Fibroblast of lung (primary cell): ENCODE results near the gene VAV1. TPM values are rescaled to one million over a fixed set of nuclear protein-coding genes. Genes with fewer than 3 reads are reported as not detected.

Experiments used
- DNase-seq, 2 donors: peaks; one replicate each; pipeline versions ENCODE4 v3.0.0 to v3.0.0-alpha.2; 2010; ENCODE audit warnings: low read depth in 2 of 2
- H2AFZ ChIP-seq: 2 replicates; pipeline ENCODE4 v1.5.1; 2012; ENCODE audit warnings: low read length, control low read depth, inconsistent platforms
- H3K27ac ChIP-seq: 2 replicates; pipeline ENCODE4 v1.5.1; 2011; ENCODE audit warnings: low read length, control low read depth; ENCODE audit not compliant: insufficient read depth
- H3K27me3 ChIP-seq: 2 replicates; pipeline ENCODE4 v1.5.1; 2011; ENCODE audit warnings: mild to moderate bottlenecking, low read length; ENCODE audit not compliant: control insufficient read depth, insufficient read depth
- H3K36me3 ChIP-seq: 2 replicates; pipeline ENCODE4 v1.5.1; 2011; ENCODE audit warnings: low read length; ENCODE audit not compliant: control insufficient read depth, insufficient read depth
- H3K4me1 ChIP-seq: 2 replicates; pipeline ENCODE4 v1.5.1; 2011; ENCODE audit warnings: low read length; ENCODE audit not compliant: control insufficient read depth, insufficient read depth; ENCODE audit errors: extremely low read depth
- H3K4me2 ChIP-seq: 2 replicates; pipeline ENCODE4 v1.5.1; 2011; ENCODE audit warnings: low read length, control low read depth; ENCODE audit not compliant: insufficient read depth; ENCODE audit errors: extremely low read depth
- H3K4me3 ChIP-seq, 4 experiments: fragments of 200-600 bp in 1 of 4; sonication (generic) in 1 of 4; replicated peaks in 1 of 4; 2 replicates each; pipeline ENCODE4 v1.5.1; 2011 to 2016; ENCODE audit warnings: low read length in 4 of 4, low read depth in 3 of 4, mild to moderate bottlenecking in 3 of 4, control low read depth in 2 of 4, inconsistent platforms in 1 of 4, mixed read lengths in 1 of 4; ENCODE audit not compliant: insufficient read depth in 1 of 4; ENCODE audit errors: control extremely low read depth in 1 of 4
- H3K79me2 ChIP-seq: 2 replicates; pipeline ENCODE4 v1.5.1; 2012; ENCODE audit warnings: mild to moderate bottlenecking, low read length, inconsistent platforms; ENCODE audit not compliant: control insufficient read depth, insufficient read depth
- H3K9ac ChIP-seq: 2 replicates; pipeline ENCODE4 v1.5.1; 2011; ENCODE audit warnings: mild to moderate bottlenecking, low read length, control low read depth; ENCODE audit not compliant: insufficient read depth
- H3K9me3 ChIP-seq: 2 replicates; pipeline ENCODE4 v1.5.1; 2012; ENCODE audit warnings: low read depth, low read length; ENCODE audit not compliant: control insufficient read depth, insufficient read depth
- H4K20me1 ChIP-seq: 2 replicates; pipeline ENCODE4 v1.5.1; 2011; ENCODE audit warnings: low read length; ENCODE audit not compliant: control insufficient read depth, insufficient read depth; ENCODE audit errors: extremely low read depth
- CTCF ChIP-seq, 2 donors: IDR thresholded peaks in 1 of 2; conservative IDR thresholded peaks in 1 of 2; 1 replicate in 1 of 2; 2 replicates in 1 of 2; pipeline ENCODE4 v1.5.1; 2011 to 2012; ENCODE audit warnings: low read length in 2 of 2, control low read depth in 1 of 2, inconsistent platforms in 1 of 2, low read depth in 1 of 2, mild to moderate bottlenecking in 1 of 2
- EZH2 ChIP-seq: IDR thresholded peaks from 2 replicates; pipeline ENCODE4 v1.5.1; 2012; ENCODE audit warnings: low read length, control low read depth, mild to moderate bottlenecking; ENCODE audit errors: missing control alignments
- polyA plus RNA-seq, 2 donors: library from polyadenylated mRNA; depleted of rRNA in 1 of 2; stranded (reverse) in 1 of 2; unstranded in 1 of 2; fragments of >200 nt; gene quantifications; 2 replicates each; pipeline ENCODE4 v1.2.1, GENCODE V29; 2011 to 2012; ENCODE audit warnings: missing spikeins in 1 of 2
- total RNA-seq: library from RNA; depleted of rRNA; stranded (reverse); fragments of >200 nt; gene quantifications from 2 replicates; pipeline ENCODE4 v1.2.1, GENCODE V29; 2014

The VAV1 gene
- total and polyA plus RNA-seq, 2 donors (not counting 1 experiment from before 2014, with no cell fraction given), result not detected

GRCh38 chr19:6848986-6849385 is 76.5 kb downstream of the VAV1 start:
- no peaks in the 10 kb centered on the region for H3K4me1 ChIP-seq
- TF ChIP-seq EZH2 (no peak), CTCF (conservative IDR thresholded peaks at IDR 0.05 in 1 of 2, IDR thresholded peaks at IDR 0.05 in 1 of 2; ENCODE audit: low read depth in 1 of 2, low read length in 2 of 2) (no peak)
- H3K9me3 ChIP-seq, result no peaks in the 10 kb centered on the region
- H4K20me1 ChIP-seq, result no peaks in the 10 kb centered on the region
- H2AFZ ChIP-seq, result no peak overlapping the region
- H3K4me2 ChIP-seq, result no peak overlapping the region
- H3K27ac ChIP-seq, result no peak overlapping the region
- H3K79me2 ChIP-seq, result no peaks in the 10 kb centered on the region
- no peak overlapping the region for H3K4me3 ChIP-seq
- no peaks in the 10 kb centered on the region for H3K36me3 ChIP-seq
- no peak for DNase-seq
- H3K9ac ChIP-seq, result no peak overlapping the region
- no peaks in the 10 kb centered on the region for H3K27me3 ChIP-seq

GRCh38 chr19:6849876-6850275 is 77.4 kb downstream of the VAV1 start:
- no peak for DNase-seq
- H3K4me3 ChIP-seq, result no peak overlapping the region
- no peaks in the 10 kb centered on the region for H3K9me3 ChIP-seq
- H3K36me3 ChIP-seq, result no peaks in the 10 kb centered on the region
- H3K9ac ChIP-seq, result no peak overlapping the region
- H4K20me1 ChIP-seq, result no peaks in the 10 kb centered on the region
- no peak overlapping the region for H3K27ac ChIP-seq
- no peaks in the 10 kb centered on the region for H3K27me3 ChIP-seq
- H2AFZ ChIP-seq, result no peak overlapping the region
- no peak overlapping the region for H3K4me2 ChIP-seq
- no peaks in the 10 kb centered on the region for H3K4me1 ChIP-seq
- H3K79me2 ChIP-seq, result no peaks in the 10 kb centered on the region
- TF ChIP-seq CTCF (conservative IDR thresholded peaks at IDR 0.05 in 1 of 2, IDR thresholded peaks at IDR 0.05 in 1 of 2; ENCODE audit: low read depth in 1 of 2, low read length in 2 of 2) (no peak), EZH2 (no peak)

- no peaks in the 10 kb centered on the region for H3K79me2 ChIP-seq
- H3K9ac ChIP-seq, result no peak overlapping the region
- no peaks in the 10 kb centered on the region for H3K27me3 ChIP-seq
- DNase-seq, result no peak
- TF ChIP-seq EZH2, result no peak
- TF ChIP-seq CTCF (conservative IDR thresholded peaks at IDR 0.05 in 1 of 2, IDR thresholded peaks at IDR 0.05 in 1 of 2; ENCODE audit: low read depth in 1 of 2, low read length in 2 of 2), result no peak
- H3K36me3 ChIP-seq, result no peaks in the 10 kb centered on the region
- H3K27ac ChIP-seq, result no peak overlapping the region
- H4K20me1 ChIP-seq, result no peaks in the 10 kb centered on the region
- H3K9me3 ChIP-seq, result no peaks in the 10 kb centered on the region
- no peaks in the 10 kb centered on the region for H3K4me1 ChIP-seq
- H2AFZ ChIP-seq, result no peak overlapping the region
- H3K4me3 ChIP-seq, result no peak overlapping the region
- H3K4me2 ChIP-seq, result no peak overlapping the region
Observed at GRCh38 chr19:6851359-6851758, 78.9 kb downstream of the VAV1 start.
